ENCODE data around the gene TRIM22.
"Not testable (repeated sequence)": the region's sequence is repeated elsewhere in the genome, so short reads cannot be mapped to it uniquely, and the experiment has no call there.

The TRIM22 gene, protein sequence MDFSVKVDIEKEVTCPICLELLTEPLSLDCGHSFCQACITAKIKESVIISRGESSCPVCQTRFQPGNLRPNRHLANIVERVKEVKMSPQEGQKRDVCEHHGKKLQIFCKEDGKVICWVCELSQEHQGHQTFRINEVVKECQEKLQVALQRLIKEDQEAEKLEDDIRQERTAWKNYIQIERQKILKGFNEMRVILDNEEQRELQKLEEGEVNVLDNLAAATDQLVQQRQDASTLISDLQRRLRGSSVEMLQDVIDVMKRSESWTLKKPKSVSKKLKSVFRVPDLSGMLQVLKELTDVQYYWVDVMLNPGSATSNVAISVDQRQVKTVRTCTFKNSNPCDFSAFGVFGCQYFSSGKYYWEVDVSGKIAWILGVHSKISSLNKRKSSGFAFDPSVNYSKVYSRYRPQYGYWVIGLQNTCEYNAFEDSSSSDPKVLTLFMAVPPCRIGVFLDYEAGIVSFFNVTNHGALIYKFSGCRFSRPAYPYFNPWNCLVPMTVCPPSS

GRCh38 chr11:5689551-5689983 lies at the start of gene TRIM22:
TRIM22 (plus strand) TSS chr11:5689790; CDS start chr11:5696233, 6,443 bp downstream.
- DNase-seq, result no peak

DNA sequence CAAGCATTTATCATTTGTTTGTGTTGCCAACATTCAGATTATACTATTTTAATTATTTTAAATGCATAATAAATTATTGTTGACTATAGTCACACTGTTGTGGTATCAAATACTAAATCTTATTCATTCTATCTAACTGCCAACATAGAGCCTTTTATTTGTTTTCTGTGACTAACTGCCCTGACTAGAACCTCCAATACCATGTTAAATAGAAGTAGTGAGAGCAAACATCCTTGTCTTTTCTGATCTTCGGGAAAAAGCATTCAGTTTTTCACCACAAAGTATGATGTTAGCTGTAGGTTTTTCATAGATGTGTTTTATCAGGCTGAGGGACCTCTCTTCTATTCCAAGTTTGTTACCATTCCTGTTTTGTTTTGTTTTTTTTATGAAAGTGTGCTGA lies 49.6 kb upstream of the TRIM22 start:
- no peak for DNase-seq

- DNase-seq, result no peak
Observed at GRCh38 chr11:5643585-5643984, 46.0 kb upstream of the TRIM22 start.

- DNase-seq, result no peak
Observed at GRCh38 chr11:5646139-5646538, 43.5 kb upstream of the TRIM22 start.

GRCh38 chr11:5655474-5655873 lies 34.1 kb upstream of the TRIM22 start:
- no peak for DNase-seq

- DNase-seq, result not testable (repeated sequence)
Observed at GRCh38 chr11:5656956-5657355, 32.6 kb upstream of the TRIM22 start.

DNA sequence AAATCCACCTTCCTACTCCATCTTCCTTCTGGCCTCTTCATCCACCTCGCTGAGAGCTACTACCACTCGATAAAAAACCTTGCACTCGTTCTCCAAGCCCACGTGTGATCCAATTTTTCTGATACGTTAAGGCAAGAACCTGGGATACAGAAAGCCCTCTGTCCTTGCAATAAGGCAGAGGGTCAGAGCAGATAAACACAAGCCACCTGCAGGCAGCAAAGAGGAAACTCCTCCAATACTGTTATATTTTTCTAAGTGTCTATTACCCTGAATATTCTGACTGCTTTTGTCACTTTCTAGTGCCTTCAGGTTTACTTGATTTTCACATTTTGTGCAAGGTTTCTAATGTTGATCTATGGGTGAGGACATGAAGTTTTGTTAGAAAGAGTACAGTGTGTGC lies 31.3 kb upstream of the TRIM22 start:
- no peak for DNase-seq

- no peak for DNase-seq
Observed at GRCh38 chr11:5663511-5663910, 26.1 kb upstream of the TRIM22 start.

DNA sequence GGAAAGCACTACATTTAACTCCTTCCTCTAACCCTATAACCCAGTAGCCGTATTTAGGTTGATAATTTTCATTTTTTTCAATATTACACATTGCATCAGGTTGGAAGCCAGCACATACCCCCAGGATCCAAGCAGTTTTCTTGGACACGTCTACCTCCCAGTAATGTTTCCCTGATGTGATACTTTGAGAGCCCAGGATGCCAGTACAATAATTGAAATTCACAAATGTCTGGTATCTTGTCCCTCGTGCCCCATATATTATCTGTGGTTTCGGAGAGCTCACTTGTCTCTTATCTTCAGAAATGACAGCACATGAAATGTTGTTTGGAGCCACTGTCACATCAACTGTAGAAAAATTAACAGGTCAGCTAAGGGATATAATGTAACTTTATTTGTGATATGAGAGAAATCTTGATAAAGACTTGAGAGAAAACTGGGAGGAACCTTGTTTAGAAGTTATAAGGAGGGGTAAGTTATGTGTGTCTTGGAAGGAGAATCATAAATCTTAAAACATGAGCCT lies 24.5 kb upstream of the TRIM22 start:
- DNase-seq, result no peak

- DNase-seq, result no peak
Observed at GRCh38 chr11:5665746-5666401, 23.7 kb upstream of the TRIM22 start.

GRCh38 chr11:5666402-5666793 lies 23.2 kb upstream of the TRIM22 start:
- no peak for DNase-seq

- DNase-seq, result no peak
Observed at GRCh38 chr11:5671831-5672230, 17.8 kb upstream of the TRIM22 start.

DNA sequence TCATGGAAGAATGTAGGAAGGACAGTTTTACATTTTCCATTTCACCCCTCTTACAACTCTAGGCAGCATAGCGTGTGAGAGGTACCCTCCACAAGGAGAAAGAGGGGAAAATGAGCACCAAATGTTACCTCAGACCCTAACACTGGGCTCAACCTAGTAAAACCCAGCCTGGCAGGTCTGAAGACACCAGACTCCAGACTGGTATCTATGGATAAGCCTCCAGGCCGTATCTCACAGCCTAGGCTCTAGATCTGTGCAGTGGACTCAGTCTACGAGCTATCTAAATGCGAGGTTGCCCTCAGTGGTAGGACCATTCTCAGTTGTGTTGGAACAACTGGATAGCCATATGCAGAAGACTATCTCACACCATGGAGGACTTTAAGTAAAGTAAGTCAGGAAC lies 15.2 kb upstream of the TRIM22 start:
- no peak for DNase-seq

GRCh38 chr11:5679811-5680210 lies 9.8 kb upstream of the TRIM22 start:
- DNase-seq, result no peak

- DNase-seq, result not testable (repeated sequence)
Observed at GRCh38 chr11:5682890-5683441, 6.6 kb upstream of the TRIM22 start.

GRCh38 chr11:5683620-5684019 lies 6.0 kb upstream of the TRIM22 start:
- DNase-seq, result not testable (repeated sequence)

- DNase-seq, result no peak
Observed at GRCh38 chr11:5684036-5684645, 5.4 kb upstream of the TRIM22 start.

GRCh38 chr11:5684646-5685362 lies 4.8 kb upstream of the TRIM22 start, which contains the start of gene TRIM5:
TRIM5 (minus strand) TSS chr11:5685074; CDS start chr11:5680177, 4,897 bp downstream.
- DNase-seq, result no peak

DNA sequence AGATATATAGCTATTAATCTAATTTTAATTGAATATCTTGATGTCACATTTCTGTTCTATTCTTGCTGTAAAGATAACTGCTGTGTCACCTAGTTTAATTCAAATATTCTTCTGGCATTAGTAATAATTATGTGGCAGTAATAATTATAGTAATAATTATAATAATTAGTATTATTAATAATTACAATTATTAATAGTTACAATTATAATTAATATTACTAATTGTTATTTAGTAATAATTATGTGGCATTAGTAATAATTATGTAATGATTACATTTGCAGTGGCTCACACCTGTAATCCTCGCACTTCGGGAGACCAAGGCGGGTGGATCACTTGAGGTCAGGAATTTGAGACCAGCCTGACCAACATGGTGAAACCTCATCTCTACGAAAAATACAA lies 3.2 kb upstream of the TRIM22 start:
- DNase-seq, result no peak

GRCh38 chr11:5688482-5688881 lies 1.1 kb upstream of the TRIM22 start:
- no peak for DNase-seq

- no peak for DNase-seq
Observed at GRCh38 chr11:5690216-5690615, 626 bp downstream of the TRIM22 start.

DNA sequence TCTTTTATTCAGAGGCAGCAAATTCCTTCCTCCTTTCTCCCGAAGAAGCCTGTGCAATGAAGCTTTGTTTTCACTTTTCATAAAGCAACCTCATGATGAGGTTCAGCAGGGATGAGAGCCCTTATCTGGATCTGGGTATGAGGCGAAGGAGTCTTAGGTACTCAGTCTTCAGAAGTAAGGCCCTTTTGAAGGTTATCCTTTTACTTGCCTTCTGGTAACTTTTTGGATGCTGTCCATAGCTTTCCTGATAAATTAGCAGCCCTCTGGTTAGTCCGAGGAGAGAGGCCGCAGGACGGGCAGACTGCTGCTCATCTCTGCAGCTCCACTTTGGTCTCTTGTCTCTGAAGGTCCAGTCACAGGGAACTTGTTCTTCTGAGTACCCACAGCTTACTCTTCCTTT lies 1.1 kb downstream of the TRIM22 start:
- DNase-seq, result no peak
